GM19452 (cell line): Measurements from ENCODE around the gene CTNNBIP1.

Experiments used
- ATAC-seq: cut with Tn5 transposase; IDR thresholded peaks from one replicate; pipeline ENCODE4 v1.9.1; 2021; ENCODE audit not compliant: unreplicated experiment

CTNNBIP1 gene

DNA sequence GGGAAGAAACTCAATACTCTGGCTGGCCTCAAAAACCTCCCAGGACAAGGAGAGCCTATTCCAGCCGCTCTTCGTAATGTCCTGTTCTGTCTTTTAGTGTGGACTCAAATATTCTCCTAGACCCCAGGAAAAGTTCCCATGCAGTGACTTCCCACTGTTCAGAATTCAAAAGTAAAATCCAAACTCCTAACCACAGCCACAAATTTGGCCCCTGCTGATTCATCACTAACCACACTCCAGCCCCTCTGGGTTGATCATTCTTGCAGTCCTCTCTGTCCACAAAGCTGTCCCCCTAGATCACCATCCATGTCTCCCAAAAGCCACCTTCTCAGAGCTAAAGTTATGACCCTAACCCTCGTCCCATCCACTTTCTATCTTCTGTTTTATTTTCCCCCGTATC, 5.1 kb downstream of the CTNNBIP1 start:
- no peak for ATAC-seq

DNA sequence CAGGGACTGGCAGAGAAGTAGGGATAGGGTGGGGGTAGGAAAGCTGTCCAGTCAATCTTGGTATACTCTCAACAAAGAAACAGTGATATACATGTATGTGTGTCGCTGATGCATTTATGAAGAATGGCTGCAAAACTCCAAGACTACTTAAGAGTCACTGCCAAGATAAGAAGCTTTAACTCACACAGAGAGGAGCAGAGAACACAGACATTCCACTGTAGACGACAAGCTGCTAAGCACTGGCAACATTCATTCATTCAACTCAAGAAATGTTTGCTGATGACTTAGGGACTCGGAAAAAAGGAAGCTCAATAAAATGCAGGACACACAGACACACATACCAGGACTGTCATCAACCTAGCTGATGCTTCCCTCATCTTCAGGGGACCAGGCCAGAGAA, 5.5 kb downstream of the CTNNBIP1 start:
- ATAC-seq = no peak

DNA sequence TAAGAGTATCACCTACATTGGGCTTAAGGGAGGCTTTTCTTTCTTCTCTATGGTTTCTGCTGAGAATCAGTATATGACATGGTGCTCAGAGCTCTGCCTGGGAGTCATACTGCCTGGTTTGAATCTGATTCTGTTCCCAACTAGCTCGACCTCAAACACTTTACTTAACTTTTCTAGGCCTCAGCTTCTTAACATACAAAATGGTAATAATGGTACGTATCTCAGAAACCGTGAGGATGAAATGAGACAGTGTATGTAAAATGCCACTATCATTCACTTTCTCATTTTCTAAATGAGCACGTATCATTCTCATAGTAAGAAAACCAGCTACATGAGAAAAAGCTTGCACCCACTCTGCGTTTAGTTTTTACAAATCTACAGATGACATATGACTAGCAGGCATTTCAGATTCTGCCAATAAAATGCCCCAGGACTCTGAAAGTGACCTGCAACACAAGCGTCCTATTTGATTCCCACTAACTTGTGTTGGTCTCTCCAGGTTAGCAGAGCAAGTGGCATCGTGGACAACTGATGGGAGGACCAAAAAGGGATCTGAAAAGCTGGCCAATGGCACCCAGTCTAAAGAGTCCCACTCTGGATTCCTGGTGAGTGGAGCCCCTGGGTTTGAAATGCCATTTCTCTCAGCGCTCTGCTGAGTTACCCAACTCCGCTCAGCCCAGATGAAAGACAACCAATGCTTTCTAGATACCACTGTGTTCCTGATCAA, 6.1 kb downstream of the CTNNBIP1 start:
- no peak for ATAC-seq

DNA sequence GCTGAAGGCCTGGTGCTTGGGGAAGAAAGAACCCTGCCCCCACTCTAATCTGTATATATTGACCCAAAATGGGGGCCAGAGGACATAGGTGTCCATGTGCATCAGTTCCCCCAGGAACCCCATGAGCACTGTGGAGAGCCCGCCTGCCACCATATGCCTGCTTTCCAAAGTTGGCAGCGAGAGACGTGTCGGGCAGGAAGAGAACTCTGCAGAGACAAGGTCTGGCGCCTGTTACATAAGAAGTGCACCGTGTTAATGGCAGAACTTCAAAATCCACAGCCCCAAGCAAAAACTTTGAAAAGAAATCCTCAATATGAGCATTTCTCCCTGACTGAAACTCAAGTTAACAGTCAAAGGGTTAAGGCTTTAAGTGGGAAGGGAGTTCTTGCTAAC, 8.0 kb downstream of the CTNNBIP1 start:
- no peak for ATAC-seq

DNA sequence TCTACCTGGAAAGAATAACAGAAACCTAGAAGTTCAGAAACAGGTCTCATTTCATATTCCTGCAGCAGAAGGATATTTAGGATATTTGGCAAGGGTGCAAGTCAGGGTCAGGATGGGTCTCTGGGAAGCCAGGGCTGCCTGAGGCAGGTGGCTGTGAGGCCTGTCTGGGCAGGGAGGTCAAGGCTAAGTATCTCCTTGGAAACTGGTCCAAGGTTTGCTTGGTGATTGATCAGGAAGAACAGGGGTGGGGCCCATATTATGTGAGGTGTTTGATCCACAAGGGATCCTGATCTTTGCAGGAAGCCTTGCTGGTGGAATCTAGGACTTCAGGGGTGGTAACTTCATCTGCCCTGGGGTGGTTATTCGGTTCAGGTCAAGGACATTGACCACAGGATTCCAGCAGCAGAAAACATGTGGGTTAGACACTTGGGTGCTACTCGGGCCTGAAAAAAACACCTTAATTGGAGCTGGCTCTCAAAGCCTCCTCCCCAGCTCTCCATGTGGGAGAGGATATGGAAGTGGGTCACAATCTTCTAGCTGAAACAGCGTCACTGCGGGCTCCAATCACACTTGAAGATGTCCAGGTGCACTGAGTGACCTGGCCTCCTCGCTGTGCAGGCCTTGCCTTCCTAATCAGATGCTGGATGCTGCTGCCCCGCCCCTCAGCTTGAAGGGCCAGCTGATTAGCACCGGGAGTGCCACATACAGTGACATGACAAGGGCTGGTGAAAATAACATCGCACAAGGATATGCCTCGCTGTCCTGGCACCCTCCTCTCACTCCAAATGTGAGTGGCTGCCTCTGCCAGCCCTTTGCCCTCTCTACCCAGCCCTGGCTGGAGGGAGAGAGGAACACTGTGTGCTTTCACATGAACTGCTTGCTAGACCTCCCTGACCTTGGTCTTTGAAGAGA, 8.7 kb downstream of the CTNNBIP1 start:
- ATAC-seq = no peak

DNA sequence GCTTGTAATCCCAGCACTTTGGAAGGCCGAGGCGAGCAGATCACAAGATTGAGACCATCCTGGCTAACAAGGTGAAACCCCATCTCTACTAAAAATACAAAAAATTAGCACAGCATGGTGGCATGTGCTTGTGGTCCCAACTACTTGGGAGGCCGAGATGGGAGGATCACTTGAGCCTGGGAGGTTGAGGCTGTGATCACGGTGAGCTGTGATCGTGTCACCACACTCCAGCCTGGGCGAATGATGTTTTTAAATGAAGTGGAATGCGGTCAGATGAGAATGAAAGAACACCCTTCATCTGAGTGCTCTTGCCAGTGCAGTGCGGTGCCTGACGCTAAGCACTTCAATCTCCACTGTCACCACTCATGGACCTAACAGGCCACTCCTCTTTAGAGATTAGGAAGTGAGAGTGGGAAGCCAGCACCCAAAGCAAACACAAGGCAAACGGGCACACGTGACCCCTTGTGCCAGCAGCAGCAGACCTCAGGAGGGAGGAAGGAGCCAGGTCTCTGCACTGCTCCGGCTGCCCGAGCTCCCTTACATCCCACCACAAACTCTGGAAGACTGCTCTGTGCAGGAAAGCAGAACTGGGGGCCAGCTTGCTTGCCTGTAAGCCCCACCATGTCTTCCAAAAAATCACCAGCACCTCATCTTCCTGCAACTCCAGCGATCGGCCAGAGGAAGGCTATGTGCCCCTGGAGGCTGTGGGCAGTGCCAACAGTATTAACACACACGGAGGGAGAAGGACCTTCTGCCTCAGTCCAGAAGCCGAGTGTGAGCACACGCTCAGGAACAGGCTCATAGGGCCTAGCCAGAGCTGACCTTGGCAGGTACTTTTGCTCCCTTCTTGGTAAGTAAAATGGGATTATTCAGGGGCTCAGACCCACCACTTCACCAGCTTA, 9.7 kb downstream of the CTNNBIP1 start:
- no peak for ATAC-seq

DNA sequence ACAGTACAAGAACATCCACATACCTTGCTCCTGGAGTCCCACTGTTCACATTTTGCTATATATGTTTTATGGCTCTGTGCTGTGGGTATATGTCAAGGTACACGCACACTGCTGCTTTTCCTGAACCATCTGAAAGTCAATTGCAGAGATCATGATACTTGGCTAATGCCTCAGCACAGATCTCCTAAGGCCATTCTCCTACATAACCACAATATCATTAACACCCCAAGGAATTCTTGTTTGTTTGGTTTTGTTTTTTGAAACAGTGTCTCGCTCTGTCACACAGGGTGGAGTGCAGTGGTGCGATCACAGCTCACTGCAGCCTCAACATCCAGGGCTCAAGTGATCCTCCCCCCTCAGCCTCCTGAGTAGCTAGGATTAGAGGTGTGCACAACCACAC, 16.0 kb downstream of the CTNNBIP1 start:
- no peak for ATAC-seq

DNA sequence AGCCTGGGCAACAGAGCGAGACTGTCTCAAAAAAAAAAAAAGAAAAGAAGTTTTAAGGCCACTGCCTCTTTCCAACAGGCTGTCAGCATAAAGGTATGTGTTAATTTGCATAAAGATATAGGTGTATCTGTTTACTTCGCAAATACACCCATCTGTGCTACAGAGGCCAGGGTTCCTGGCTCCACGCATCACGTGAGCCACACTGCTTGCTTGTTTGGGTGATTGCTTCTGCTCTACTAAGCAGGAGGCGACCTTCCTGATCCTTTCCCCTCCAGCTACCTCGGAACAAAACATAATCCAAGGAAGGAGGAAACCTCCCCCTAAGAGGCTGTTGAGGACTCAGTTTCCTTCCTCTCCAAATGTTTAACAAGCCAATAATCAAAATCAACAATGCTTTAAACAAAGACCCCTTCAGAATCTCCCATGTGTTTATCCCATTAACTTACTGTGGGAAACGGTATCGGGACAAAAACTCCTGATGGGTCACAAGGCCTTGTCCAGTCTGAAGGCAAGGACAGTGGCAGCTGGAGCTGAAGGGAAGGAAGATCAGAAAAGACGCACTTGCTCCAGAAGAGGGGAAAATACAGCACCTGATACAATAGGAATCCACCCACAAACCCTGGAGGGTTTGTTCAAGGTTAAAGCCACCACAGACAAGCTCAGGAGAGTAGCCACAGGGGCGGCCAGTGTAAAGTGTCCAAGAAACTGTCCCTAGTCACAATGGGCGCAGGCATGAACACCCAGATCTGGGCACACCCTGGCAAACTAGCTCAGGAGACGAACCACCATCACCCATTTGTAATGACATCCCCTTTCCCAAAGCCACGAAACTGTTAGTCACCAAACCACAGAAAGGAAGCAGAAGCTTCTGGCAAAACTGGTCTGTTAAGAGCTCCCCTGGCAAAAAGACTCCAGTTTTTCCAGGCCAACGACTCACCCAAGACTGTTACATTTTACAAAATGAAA, 17.2 kb downstream of the CTNNBIP1 start:
- no peak for ATAC-seq

DNA sequence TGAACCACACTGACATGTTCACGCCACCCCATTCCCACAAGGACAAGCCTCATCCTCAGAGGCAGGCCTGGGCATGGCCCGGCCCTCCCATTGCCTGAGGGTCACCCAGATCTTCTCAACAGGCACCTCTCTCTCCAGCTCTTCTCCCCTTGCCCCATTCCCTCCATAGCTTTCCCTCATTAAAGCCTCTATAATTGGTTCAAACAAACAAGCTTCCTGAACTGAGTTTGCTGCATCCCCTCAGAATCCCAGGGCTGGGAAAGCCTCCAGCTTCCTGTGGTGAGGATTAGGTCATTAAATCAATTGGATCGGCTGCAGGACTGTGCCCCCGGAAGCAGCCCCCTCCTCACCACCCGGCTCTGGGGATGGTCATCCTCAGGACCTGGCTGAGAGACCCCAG, 18.9 kb downstream of the CTNNBIP1 start:
- ATAC-seq = no peak

DNA sequence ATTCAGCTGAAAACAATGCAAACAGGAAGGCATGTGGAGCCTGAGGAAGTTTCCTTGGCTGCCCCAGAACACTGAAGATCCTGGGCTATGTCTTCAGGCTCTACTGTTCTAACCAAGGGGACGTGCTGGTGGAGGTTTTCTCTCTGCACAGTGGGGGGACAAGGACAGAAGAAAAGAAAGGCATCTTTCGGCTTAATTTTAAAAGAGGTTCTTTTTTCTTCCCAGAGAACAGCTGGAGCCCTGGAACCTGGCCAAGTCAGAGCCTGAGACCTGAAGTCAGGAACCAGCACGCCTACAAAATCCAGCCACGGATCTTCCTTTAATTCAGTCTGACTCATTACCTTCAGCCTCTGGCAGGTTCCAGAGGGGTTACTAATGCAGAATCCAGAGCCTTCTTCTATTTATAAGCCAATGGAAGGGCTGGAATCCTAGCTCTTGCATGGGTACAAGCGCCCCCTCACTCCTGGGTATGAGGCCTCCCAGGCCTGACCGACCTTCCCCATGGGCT, 19.8 kb downstream of the CTNNBIP1 start:
- no peak for ATAC-seq

DNA sequence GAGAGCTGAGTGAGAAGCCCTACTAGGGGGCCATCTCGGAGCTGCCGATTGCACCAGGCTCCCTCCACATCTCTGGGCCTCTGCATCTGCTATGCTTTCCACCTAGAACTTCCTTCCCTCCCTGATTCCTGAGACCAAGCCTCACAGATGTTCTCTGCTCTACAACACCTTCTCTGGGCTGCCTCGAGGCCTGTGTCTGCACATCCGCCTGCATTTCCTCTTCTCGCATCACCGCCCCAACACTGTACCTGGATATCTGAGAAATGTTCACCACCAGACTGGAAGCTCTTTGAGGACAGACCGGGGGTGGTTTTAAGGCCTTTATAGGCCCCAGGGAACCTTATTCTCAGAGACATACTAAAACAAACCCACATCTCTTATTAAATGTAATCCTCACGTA, 20.7 kb downstream of the CTNNBIP1 start:
- no peak for ATAC-seq

DNA sequence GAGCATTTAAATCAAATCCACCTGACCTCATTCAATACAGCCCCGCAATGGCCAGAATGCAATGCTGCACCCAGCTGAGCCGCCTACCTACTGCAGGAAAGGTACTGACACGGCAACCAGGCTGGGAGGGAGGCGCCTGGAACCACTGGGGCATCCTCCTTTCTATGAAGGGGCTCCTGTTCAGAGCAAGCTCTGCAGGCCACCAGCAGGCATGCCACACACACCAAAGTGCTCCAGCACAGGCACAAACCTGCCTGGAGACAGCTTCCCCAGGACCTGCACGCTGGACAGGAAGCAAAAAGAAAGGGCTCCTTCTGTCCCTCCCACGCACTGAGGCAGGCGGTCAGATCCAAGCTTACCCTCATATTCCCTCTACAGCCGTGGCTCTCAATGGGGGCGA, 21.2 kb downstream of the CTNNBIP1 start:
- ATAC-seq = no peak

DNA sequence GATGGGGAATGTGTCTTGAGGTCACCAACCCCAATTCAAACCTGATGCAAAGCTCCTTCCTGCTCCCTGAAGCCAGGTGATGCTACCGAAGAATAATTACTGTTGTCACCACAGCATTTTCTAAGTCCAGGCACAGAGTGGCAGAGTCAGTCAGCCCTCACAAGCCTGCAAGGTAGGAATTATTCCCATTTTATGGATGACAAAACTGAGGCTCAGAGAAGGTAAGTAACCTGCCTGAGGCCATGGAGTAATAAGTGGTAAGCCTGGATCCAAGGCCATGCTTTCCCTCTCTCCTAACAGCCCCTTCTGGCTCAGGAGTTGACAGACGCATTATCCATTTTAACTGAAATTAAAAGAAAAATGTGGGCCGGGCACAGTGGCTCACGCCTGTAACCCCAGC, 23.0 kb downstream of the CTNNBIP1 start:
- no peak for ATAC-seq

DNA sequence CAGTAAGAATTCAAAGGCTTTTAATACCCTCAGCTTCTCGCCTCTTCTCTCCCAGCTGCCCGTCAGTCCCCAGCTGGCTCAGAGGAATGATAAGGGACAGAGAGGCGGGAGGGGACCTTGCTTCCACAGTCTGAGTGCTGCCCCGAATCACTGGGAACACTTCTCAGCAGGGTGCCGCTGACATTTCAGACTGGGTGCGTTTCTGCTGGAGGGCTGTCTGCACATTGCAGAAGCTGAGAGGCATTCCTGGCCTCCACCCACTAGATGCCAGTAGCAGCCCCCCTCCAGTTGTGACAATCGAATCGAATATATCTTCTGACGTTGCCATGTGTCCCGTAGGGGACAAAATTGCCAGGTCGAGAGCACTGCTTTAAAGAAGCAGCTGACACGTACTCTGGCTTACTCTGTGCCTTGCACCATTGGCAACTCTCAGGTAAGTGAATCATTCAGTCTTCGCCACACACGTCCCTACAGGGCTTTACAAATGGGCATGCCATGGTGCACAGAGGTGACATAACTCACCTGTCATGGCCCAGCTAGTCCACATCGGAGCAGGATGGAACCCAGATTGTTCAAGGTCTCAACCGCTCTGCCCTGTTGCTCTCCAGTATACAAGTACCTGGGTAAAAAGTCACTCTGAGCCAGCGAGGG, 23.9 kb downstream of the CTNNBIP1 start:
- ATAC-seq = no peak

DNA sequence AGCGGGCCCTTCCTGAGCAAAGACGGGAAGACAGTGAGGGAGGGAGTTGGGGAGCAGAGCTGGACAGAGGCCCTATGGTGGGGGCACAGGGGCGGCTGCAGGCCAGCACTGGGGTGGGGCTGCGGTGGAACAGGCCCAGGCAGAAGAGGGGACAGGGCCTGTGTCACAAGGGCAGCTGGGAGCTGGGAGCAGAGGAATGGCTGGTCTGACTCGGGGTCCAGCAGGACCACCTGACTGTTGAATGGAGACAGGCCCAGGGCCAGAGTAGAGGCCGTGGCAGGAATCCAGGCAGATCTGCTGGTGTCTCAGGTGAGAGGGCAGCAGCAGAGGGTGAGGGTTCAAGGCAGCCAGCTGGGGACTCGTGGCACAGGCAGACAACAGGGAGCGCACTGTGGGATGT, 25.3 kb downstream of the CTNNBIP1 start:
- no peak for ATAC-seq

DNA sequence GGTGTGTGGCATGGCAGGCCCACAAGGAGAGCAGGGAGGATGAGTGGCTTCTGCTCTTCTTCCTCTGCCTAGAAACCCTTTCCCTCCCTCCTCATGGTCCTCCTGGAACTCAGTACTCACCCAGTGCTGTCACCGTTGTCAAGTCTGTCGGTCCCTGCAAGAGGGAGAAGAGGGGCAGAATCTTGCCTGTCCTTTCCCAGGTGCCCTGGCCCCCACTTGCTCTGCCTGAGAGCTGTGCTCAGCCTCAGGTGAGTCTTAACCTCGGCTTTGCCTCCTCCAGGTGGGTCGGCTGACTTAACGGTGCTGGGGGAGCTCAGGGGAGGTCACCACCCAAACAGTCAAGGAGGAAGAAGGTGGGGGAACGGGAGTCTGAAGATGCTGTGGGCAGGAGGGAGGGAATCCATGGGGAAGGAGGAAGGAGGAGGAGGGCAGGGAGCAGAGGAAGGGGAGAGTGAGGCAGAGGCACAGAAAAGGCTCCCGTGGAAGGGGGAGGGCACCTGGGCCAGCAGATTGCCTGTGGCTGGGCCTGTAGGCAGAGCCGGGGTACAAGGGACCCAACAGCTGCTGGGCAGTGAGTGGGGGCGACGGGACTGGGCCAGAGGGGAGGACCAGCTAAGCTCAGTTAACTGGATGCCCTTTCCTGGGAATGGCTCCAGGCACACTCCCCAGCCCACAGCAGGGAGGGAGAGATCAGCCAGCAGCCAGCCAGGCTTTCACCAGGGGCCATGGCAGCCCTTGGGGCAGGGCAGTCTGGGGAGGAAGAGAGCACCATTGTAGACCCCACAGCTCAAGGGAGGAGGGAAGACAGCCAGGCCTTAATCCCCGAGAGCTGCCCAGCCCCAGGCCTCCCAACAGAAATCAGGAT, 26.3 kb downstream of the CTNNBIP1 start:
- ATAC-seq = no peak

DNA sequence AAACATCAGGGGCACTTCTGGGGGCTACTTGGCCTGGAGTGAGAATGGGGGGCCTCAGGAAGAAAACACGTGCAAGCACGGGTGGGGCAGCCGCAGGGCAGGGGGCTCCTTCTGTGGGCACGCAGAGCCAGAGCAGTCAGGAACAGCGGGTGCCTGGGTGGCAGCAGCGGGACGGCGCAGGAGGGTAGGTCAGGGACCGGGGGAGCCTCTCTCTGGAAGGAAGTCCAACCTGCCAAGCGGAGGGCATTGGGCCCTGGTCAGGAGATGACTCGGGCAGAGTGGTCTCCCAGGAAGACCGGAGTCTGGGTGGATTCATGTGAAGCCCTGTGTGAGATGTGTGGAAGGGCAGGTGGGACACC, 27.1 kb downstream of the CTNNBIP1 start:
- no peak for ATAC-seq

DNA sequence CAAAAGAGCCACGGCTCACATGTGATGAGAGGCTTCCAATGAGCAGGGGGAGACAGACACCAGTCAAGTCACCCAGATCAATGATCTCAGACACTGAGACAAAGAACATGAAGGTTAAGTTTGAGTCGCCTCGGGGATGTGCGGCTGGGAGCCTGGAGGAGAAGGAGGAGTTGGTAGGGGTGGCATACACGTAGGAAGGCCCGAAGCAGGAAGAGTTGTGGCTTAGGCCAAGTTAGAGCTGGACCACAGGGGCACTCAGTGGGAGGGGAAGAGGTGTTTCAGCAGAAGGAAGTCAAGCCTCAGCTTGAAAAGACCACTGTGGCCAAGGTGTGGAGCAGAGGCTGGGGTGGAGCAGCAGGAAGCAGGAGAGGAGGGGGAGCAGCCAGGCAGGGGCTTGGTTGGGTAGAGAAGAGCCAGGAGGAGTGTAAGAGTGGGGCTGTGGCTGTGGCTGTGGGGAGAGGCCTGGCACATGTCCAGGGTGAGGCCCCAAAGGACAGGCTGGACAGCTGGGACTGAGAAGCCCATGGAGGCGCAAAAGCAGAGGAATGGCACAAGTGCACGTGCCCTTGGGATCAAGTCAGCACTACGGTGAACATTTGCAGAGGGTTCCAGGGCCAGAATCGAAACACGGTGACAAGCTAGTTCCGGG, 27.6 kb downstream of the CTNNBIP1 start:
- ATAC-seq = no peak
